GM21737 (cell line): ENCODE measurements around the gene PLAGL1.
"Not testable (repeated sequence)": the region's sequence is repeated elsewhere in the genome, so short reads cannot be mapped to it uniquely, and the experiment has no call there.

Source experiments
- ATAC-seq: cut with Tn5 transposase; IDR thresholded peaks from one replicate; pipeline ENCODE4 v1.9.1; 2021; ENCODE audit warnings: mild to moderate bottlenecking, moderate library complexity; ENCODE audit not compliant: unreplicated experiment

The PLAGL1 gene

GRCh38 chr6:144008120-144008811 lies at the start of gene PLAGL1:
PLAGL1 (minus strand) TSS chr6:144008259; CDS start chr6:143948136, 60,123 bp downstream.
- ATAC-seq = peak; percentile 60

GRCh38 chr6:144055121-144055931 lies 47.3 kb upstream of the PLAGL1 start:
- ATAC-seq = peak; percentile 75

GRCh38 chr6:144053601-144054000 lies 45.5 kb upstream of the PLAGL1 start:
- no peak for ATAC-seq

GRCh38 chr6:144052488-144052887 lies 44.4 kb upstream of the PLAGL1 start:
- no peak for ATAC-seq

GRCh38 chr6:144049386-144049785 lies 41.3 kb upstream of the PLAGL1 start:
- ATAC-seq = no peak

- ATAC-seq = no peak
Observed at GRCh38 chr6:144047688-144048087, 39.6 kb upstream of the PLAGL1 start.

GRCh38 chr6:144046672-144047071 lies 38.6 kb upstream of the PLAGL1 start:
- not testable (repeated sequence) for ATAC-seq

- not testable (repeated sequence) for ATAC-seq
Observed at GRCh38 chr6:144044989-144045388, 36.9 kb upstream of the PLAGL1 start.

GRCh38 chr6:144036835-144037195 lies 28.8 kb upstream of the PLAGL1 start:
- no peak for ATAC-seq

- peak; percentile 90 for ATAC-seq
Observed at GRCh38 chr6:144036064-144036834, 28.2 kb upstream of the PLAGL1 start.

- no peak for ATAC-seq
Observed at GRCh38 chr6:144035416-144035815, 27.4 kb upstream of the PLAGL1 start.

GRCh38 chr6:144033816-144034735 lies 26.0 kb upstream of the PLAGL1 start:
- ATAC-seq = no peak

GRCh38 chr6:144029452-144029851 lies 21.4 kb upstream of the PLAGL1 start:
- no peak for ATAC-seq

- no peak for ATAC-seq
Observed at GRCh38 chr6:144027932-144028587, 20.0 kb upstream of the PLAGL1 start.

GRCh38 chr6:144023216-144023615 lies 15.2 kb upstream of the PLAGL1 start:
- no peak for ATAC-seq

- ATAC-seq = no peak
Observed at GRCh38 chr6:144019929-144020328, 11.9 kb upstream of the PLAGL1 start.

GRCh38 chr6:144017166-144018094 lies 9.4 kb upstream of the PLAGL1 start:
- ATAC-seq = no peak

- ATAC-seq = no peak
Observed at GRCh38 chr6:144013486-144013909, 5.4 kb upstream of the PLAGL1 start.

GRCh38 chr6:144012534-144012933 lies 4.5 kb upstream of the PLAGL1 start:
- no peak for ATAC-seq
